Measurements from ENCODE around the gene BICRA. TPM values are rescaled to one million over a fixed set of nuclear protein-coding genes. Genes with fewer than 3 reads are reported as not detected.

BICRA gene
- total RNA-seq, 1 experiment from 2014 or later, result 0.95 TPM

Other genes with a start within 250 kb of the BICRA start
- 15.9 and 16.2 TPM in 2 replicates for gene MEIS3, start 189.6 kb upstream of the BICRA start, total RNA-seq (2014; rRNA removed; shearing (Covaris generic))
- 0.10 TPM in 1 of 2 replicates, not detected in the other for gene SLC8A2, start 137.2 kb upstream of the BICRA start, total RNA-seq (2014; rRNA removed; shearing (Covaris generic))
- 4.5 and 5.0 TPM in 2 replicates for gene KPTN, start 124.9 kb upstream of the BICRA start, total RNA-seq (2014; rRNA removed; shearing (Covaris generic))
- gene NAPA, start 94.1 kb upstream of the BICRA start, total RNA-seq (2014; rRNA removed; shearing (Covaris generic)), result 71.5 and 77.0 TPM in 2 replicates
- gene ZNF541, start 36.0 kb upstream of the BICRA start, total RNA-seq (2014; rRNA removed; shearing (Covaris generic)), result not detected in 2 replicates
- gene EHD2, start 104.3 kb downstream of the BICRA start, total RNA-seq (2014; rRNA removed; shearing (Covaris generic)), result 9.0 and 9.4 TPM in 2 replicates
- gene NOP53, start 136.4 kb downstream of the BICRA start, total RNA-seq (2014; rRNA removed; shearing (Covaris generic)), result 194 TPM in 2 replicates
- 204 and 219 TPM in 2 replicates for gene SELENOW, start 169.6 kb downstream of the BICRA start, total RNA-seq (2014; rRNA removed; shearing (Covaris generic))
- not detected in 2 replicates for gene TPRX1, start 195.4 kb downstream of the BICRA start, total RNA-seq (2014; rRNA removed; shearing (Covaris generic))
- gene CRX, start 212.8 kb downstream of the BICRA start, total RNA-seq (2014; rRNA removed; shearing (Covaris generic)), result 0.10 and 0.89 TPM in 2 replicates

All from SJCRH30 (cell line).